ENCODE data around the gene TPST1. TPM values are rescaled to one million over a fixed set of nuclear protein-coding genes. Genes with fewer than 3 reads are reported as not detected.

TPST1 gene
- polyA plus RNA-seq, 2 donors: 4.4 to 5.9 TPM

- Histone ChIP-seq H3K4me3 (ENCODE audit: low read depth in 1 of 2, low read length in 2 of 2) (peak overlapping the region; percentile 70 to 99), H3K9me3 (ENCODE audit: control insufficient read depth in 2 of 2, insufficient read depth in 1 of 2, low read depth in 1 of 2, low read length in 1 of 2) (no peaks in the 10 kb centered on the region), H3K27me3 (ENCODE audit: control insufficient read depth in 1 of 2, insufficient read depth in 2 of 2, low read length in 2 of 2) (no peaks in the 10 kb centered on the region), H3K27ac (ENCODE audit: low read depth in 2 of 2, low read length in 1 of 2) (no peak overlapping the region), H3K36me3 (ENCODE audit: control insufficient read depth in 2 of 2, insufficient read depth in 2 of 2, low read length in 1 of 2) (peaks cover 0 to 4% of the 10 kb centered on the region in 2 donors), H3K4me1 (ENCODE audit: control insufficient read depth in 2 of 2, insufficient read depth in 2 of 2, low read length in 1 of 2) (peaks cover 0 to 6% of the 10 kb centered on the region in 2 donors)
- WGBS, 2 donors: 45 to 48% methylated on average over 12 of the region's 12 CpGs
Measured at GRCh38 chr7:66206119-66206933, 1.2 kb downstream of the TPST1 start.

GRCh38 chr7:66206934-66207240, 1.8 kb downstream of the TPST1 start:
- H3K27me3 ChIP-seq (ENCODE audit: control insufficient read depth in 1 of 2, insufficient read depth in 2 of 2, low read length in 2 of 2): no peaks in the 10 kb centered on the region
- WGBS, 2 donors: 24 to 37% methylated on average over 5 of the region's 5 CpGs
- peak overlapping the region in 1 of 2 donors; percentile 70 for H3K4me3 ChIP-seq (ENCODE audit: low read depth in 1 of 2, low read length in 2 of 2)
- H3K4me1 ChIP-seq (ENCODE audit: control insufficient read depth in 2 of 2, insufficient read depth in 2 of 2, low read length in 1 of 2): peaks cover 0 to 6% of the 10 kb centered on the region in 2 donors
- H3K36me3 ChIP-seq (ENCODE audit: control insufficient read depth in 2 of 2, insufficient read depth in 2 of 2, low read length in 1 of 2): peaks cover 0 to 4% of the 10 kb centered on the region in 2 donors
- no peaks in the 10 kb centered on the region for H3K9me3 ChIP-seq (ENCODE audit: control insufficient read depth in 2 of 2, insufficient read depth in 1 of 2, low read depth in 1 of 2, low read length in 1 of 2)
- no peak overlapping the region for H3K27ac ChIP-seq (ENCODE audit: low read depth in 2 of 2, low read length in 1 of 2)

- Histone ChIP-seq H3K27ac (ENCODE audit: low read depth in 2 of 2, low read length in 1 of 2) (no peak overlapping the region), H3K4me3 (ENCODE audit: low read depth in 1 of 2, low read length in 2 of 2) (no peak overlapping the region), H3K36me3 (ENCODE audit: control insufficient read depth in 2 of 2, insufficient read depth in 2 of 2, low read length in 1 of 2) (peaks cover 0 to 4% of the 10 kb centered on the region in 2 donors), H3K27me3 (ENCODE audit: control insufficient read depth in 1 of 2, insufficient read depth in 2 of 2, low read length in 2 of 2) (no peaks in the 10 kb centered on the region), H3K9me3 (ENCODE audit: control insufficient read depth in 2 of 2, insufficient read depth in 1 of 2, low read depth in 1 of 2, low read length in 1 of 2) (no peaks in the 10 kb centered on the region), H3K4me1 (ENCODE audit: control insufficient read depth in 2 of 2, insufficient read depth in 2 of 2, low read length in 1 of 2) (peaks cover 0 to 6% of the 10 kb centered on the region in 2 donors)
- WGBS, 2 donors: 50% methylated on average over 3 of the region's 3 CpGs
Measured at GRCh38 chr7:66207540-66207939, 2.4 kb downstream of the TPST1 start.

GRCh38 chr7:66211429-66211828, 6.3 kb downstream of the TPST1 start:
- H3K9me3 ChIP-seq (ENCODE audit: control insufficient read depth in 2 of 2, insufficient read depth in 1 of 2, low read depth in 1 of 2, low read length in 1 of 2): no peaks in the 10 kb centered on the region
- H3K4me3 ChIP-seq (ENCODE audit: low read depth in 1 of 2, low read length in 2 of 2): no peak overlapping the region
- no peak overlapping the region for H3K27ac ChIP-seq (ENCODE audit: low read depth in 2 of 2, low read length in 1 of 2)
- WGBS, 2 donors: 79 to 80% methylated on average over 5 of the region's 5 CpGs
- no peaks in the 10 kb centered on the region for H3K27me3 ChIP-seq (ENCODE audit: control insufficient read depth in 1 of 2, insufficient read depth in 2 of 2, low read length in 2 of 2)
- H3K36me3 ChIP-seq (ENCODE audit: control insufficient read depth in 2 of 2, insufficient read depth in 2 of 2, low read length in 1 of 2): peaks cover 0 to 4% of the 10 kb centered on the region in 2 donors
- no peaks in the 10 kb centered on the region for H3K4me1 ChIP-seq (ENCODE audit: control insufficient read depth in 2 of 2, insufficient read depth in 2 of 2, low read length in 1 of 2)

GRCh38 chr7:66213637-66214036, 8.5 kb downstream of the TPST1 start:
- Histone ChIP-seq H3K36me3 (ENCODE audit: control insufficient read depth in 2 of 2, insufficient read depth in 2 of 2, low read length in 1 of 2) (peaks cover 0 to 4% of the 10 kb centered on the region in 2 donors), H3K4me3 (ENCODE audit: low read depth in 1 of 2, low read length in 2 of 2) (no peak overlapping the region), H3K4me1 (ENCODE audit: control insufficient read depth in 2 of 2, insufficient read depth in 2 of 2, low read length in 1 of 2) (no peaks in the 10 kb centered on the region), H3K27ac (ENCODE audit: low read depth in 2 of 2, low read length in 1 of 2) (no peak overlapping the region), H3K27me3 (ENCODE audit: control insufficient read depth in 1 of 2, insufficient read depth in 2 of 2, low read length in 2 of 2) (no peaks in the 10 kb centered on the region), H3K9me3 (ENCODE audit: control insufficient read depth in 2 of 2, insufficient read depth in 1 of 2, low read depth in 1 of 2, low read length in 1 of 2) (no peaks in the 10 kb centered on the region)
- WGBS, 2 donors: 87 to 88% methylated on average over 6 of the region's 6 CpGs

GRCh38 chr7:66216687-66217086, 11.6 kb downstream of the TPST1 start:
- Histone ChIP-seq H3K36me3 (ENCODE audit: control insufficient read depth in 2 of 2, insufficient read depth in 2 of 2, low read length in 1 of 2) (no peaks in the 10 kb centered on the region), H3K4me3 (ENCODE audit: low read depth in 1 of 2, low read length in 2 of 2) (no peak overlapping the region), H3K27me3 (ENCODE audit: control insufficient read depth in 1 of 2, insufficient read depth in 2 of 2, low read length in 2 of 2) (no peaks in the 10 kb centered on the region), H3K4me1 (ENCODE audit: control insufficient read depth in 2 of 2, insufficient read depth in 2 of 2, low read length in 1 of 2) (no peaks in the 10 kb centered on the region), H3K27ac (ENCODE audit: low read depth in 2 of 2, low read length in 1 of 2) (no peak overlapping the region), H3K9me3 (ENCODE audit: control insufficient read depth in 2 of 2, insufficient read depth in 1 of 2, low read depth in 1 of 2, low read length in 1 of 2) (no peaks in the 10 kb centered on the region)
- WGBS, 2 donors: 97% methylated on average over 4 of the region's 4 CpGs

GRCh38 chr7:66219805-66220204, 14.7 kb downstream of the TPST1 start:
- Histone ChIP-seq H3K27ac (ENCODE audit: low read depth in 2 of 2, low read length in 1 of 2) (no peak overlapping the region), H3K9me3 (ENCODE audit: control insufficient read depth in 2 of 2, insufficient read depth in 1 of 2, low read depth in 1 of 2, low read length in 1 of 2) (no peaks in the 10 kb centered on the region), H3K4me1 (ENCODE audit: control insufficient read depth in 2 of 2, insufficient read depth in 2 of 2, low read length in 1 of 2) (no peaks in the 10 kb centered on the region), H3K27me3 (ENCODE audit: control insufficient read depth in 1 of 2, insufficient read depth in 2 of 2, low read length in 2 of 2) (no peaks in the 10 kb centered on the region), H3K36me3 (ENCODE audit: control insufficient read depth in 2 of 2, insufficient read depth in 2 of 2, low read length in 1 of 2) (no peaks in the 10 kb centered on the region), H3K4me3 (ENCODE audit: low read depth in 1 of 2, low read length in 2 of 2) (no peak overlapping the region)
- WGBS, 2 donors: 70 to 88% methylated on average over 1 of the region's 1 CpG

- no peak overlapping the region for H3K4me3 ChIP-seq (ENCODE audit: low read depth in 1 of 2, low read length in 2 of 2)
- no peaks in the 10 kb centered on the region for H3K27me3 ChIP-seq (ENCODE audit: control insufficient read depth in 1 of 2, insufficient read depth in 2 of 2, low read length in 2 of 2)
- WGBS, 2 donors: 82 to 86% methylated on average over 3 of the region's 3 CpGs
- no peak overlapping the region for H3K27ac ChIP-seq (ENCODE audit: low read depth in 2 of 2, low read length in 1 of 2)
- no peaks in the 10 kb centered on the region for H3K4me1 ChIP-seq (ENCODE audit: control insufficient read depth in 2 of 2, insufficient read depth in 2 of 2, low read length in 1 of 2)
- H3K9me3 ChIP-seq (ENCODE audit: control insufficient read depth in 2 of 2, insufficient read depth in 1 of 2, low read depth in 1 of 2, low read length in 1 of 2): no peaks in the 10 kb centered on the region
- H3K36me3 ChIP-seq (ENCODE audit: control insufficient read depth in 2 of 2, insufficient read depth in 2 of 2, low read length in 1 of 2): no peaks in the 10 kb centered on the region
Measured at GRCh38 chr7:66221442-66221841, 16.3 kb downstream of the TPST1 start.

- Histone ChIP-seq H3K27ac (ENCODE audit: low read depth in 2 of 2, low read length in 1 of 2) (no peak overlapping the region), H3K4me3 (ENCODE audit: low read depth in 1 of 2, low read length in 2 of 2) (no peak overlapping the region), H3K4me1 (ENCODE audit: control insufficient read depth in 2 of 2, insufficient read depth in 2 of 2, low read length in 1 of 2) (no peaks in the 10 kb centered on the region), H3K27me3 (ENCODE audit: control insufficient read depth in 1 of 2, insufficient read depth in 2 of 2, low read length in 2 of 2) (no peaks in the 10 kb centered on the region), H3K9me3 (ENCODE audit: control insufficient read depth in 2 of 2, insufficient read depth in 1 of 2, low read depth in 1 of 2, low read length in 1 of 2) (peaks cover 0 to 5% of the 10 kb centered on the region in 2 donors), H3K36me3 (ENCODE audit: control insufficient read depth in 2 of 2, insufficient read depth in 2 of 2, low read length in 1 of 2) (no peaks in the 10 kb centered on the region)
- 97 to 98% methylated on average over 1 of the region's 1 CpG for WGBS, 2 donors
Measured at GRCh38 chr7:66227808-66228207, 22.7 kb downstream of the TPST1 start.

Measured in esophagus (tissue), 2 donors.